NCI-H460 (cell line): ENCODE data around the gene STIMATE. TPM values are rescaled to one million over a fixed set of nuclear protein-coding genes. Genes with fewer than 3 reads are reported as not detected.

Experiments used
- DNase-seq: peaks from one replicate; pipeline ENCODE4 v3.0.0-alpha.2; 2016; ENCODE audit warnings: low read depth; ENCODE audit errors: extremely low read depth
- total RNA-seq: library from RNA; depleted of rRNA; stranded (reverse); fragments of >200 nt; shearing (Covaris generic); gene quantifications from 2 replicates; pipeline ENCODE4 v1.2.3, GENCODE V29; 2014

Gene STIMATE
- total RNA-seq, 1 experiment from 2014 or later, result 4.3 TPM

GRCh38 chr3:52824037-52824436, 73.3 kb downstream of the STIMATE start:
- DNase-seq, result no peak

- no peak for DNase-seq
Observed at GRCh38 chr3:52822363-52822762, 75.0 kb downstream of the STIMATE start.

GRCh38 chr3:52820736-52821135, 76.6 kb downstream of the STIMATE start:
- no peak for DNase-seq

- DNase-seq, result no peak
Observed at GRCh38 chr3:52819936-52820335, 77.4 kb downstream of the STIMATE start.

GRCh38 chr3:52817860-52818259, 79.5 kb downstream of the STIMATE start:
- DNase-seq, result no peak

GRCh38 chr3:52817221-52817620, 80.1 kb downstream of the STIMATE start:
- no peak for DNase-seq

GRCh38 chr3:52816654-52817053, 80.7 kb downstream of the STIMATE start:
- no peak for DNase-seq

- no peak for DNase-seq
Observed at GRCh38 chr3:52816199-52816598, 81.1 kb downstream of the STIMATE start.

- DNase-seq, result no peak
Observed at GRCh38 chr3:52813810-52814209, 83.5 kb downstream of the STIMATE start.

- DNase-seq, result no peak
Observed at GRCh38 chr3:52811452-52812011, 85.8 kb downstream of the STIMATE start.

- DNase-seq, result no peak
Observed at GRCh38 chr3:52810923-52811322, 86.4 kb downstream of the STIMATE start.

- DNase-seq, result no peak
Observed at GRCh38 chr3:52809662-52810377, 87.5 kb downstream of the STIMATE start.

GRCh38 chr3:52809149-52809548, 88.2 kb downstream of the STIMATE start:
- no peak for DNase-seq

GRCh38 chr3:52805270-52806039, 91.9 kb downstream of the STIMATE start:
- DNase-seq, result no peak

GRCh38 chr3:52801839-52802238, 95.5 kb downstream of the STIMATE start:
- DNase-seq, result no peak

GRCh38 chr3:52800079-52800478, 97.3 kb downstream of the STIMATE start:
- no peak for DNase-seq

GRCh38 chr3:52798978-52799476, 98.3 kb downstream of the STIMATE start:
- no peak for DNase-seq

GRCh38 chr3:52798376-52798977, 98.9 kb downstream of the STIMATE start:
- no peak for DNase-seq

GRCh38 chr3:52796411-52796810, 100.9 kb downstream of the STIMATE start:
- DNase-seq, result no peak

- no peak for DNase-seq
Observed at GRCh38 chr3:52795298-52795900, 101.9 kb downstream of the STIMATE start.

- no peak for DNase-seq
Observed at GRCh38 chr3:52794612-52795099, 102.7 kb downstream of the STIMATE start, which contains the start of gene ITIH3. Gene ITIH3 (plus strand): TSS chr3:52794796. CDS start chr3:52794804, 8 bp downstream.
